GM12892 (cell line): ENCODE data around the gene DVL2.
"Not testable (repeated sequence)": the region's sequence is repeated elsewhere in the genome, so short reads cannot be mapped to it uniquely, and the experiment has no call there.

Experiments
- DNase-seq: peaks from one replicate; pipeline ENCODE4 v3.0.0; 2011; ENCODE audit not compliant: insufficient read length
- FAIRE-seq: peaks from 2 replicates; lab custom pipeline; 2011; peaks lifted over from hg19 to GRCh38; lab: Jason Lieb, UNC
- POLR2A ChIP-seq: IDR thresholded peaks from 2 replicates; pipeline ENCODE4 v1.6.1; 2011; ENCODE audit warnings: low read depth, low read length, control low read depth
- POLR2AphosphoS5 ChIP-seq: IDR thresholded peaks from 2 replicates; pipeline ENCODE4 v1.6.1; 2011; ENCODE audit warnings: low read depth, low read length, control low read depth
- TAF1 ChIP-seq: IDR thresholded peaks from 2 replicates; pipeline ENCODE4 v1.6.1; 2011; ENCODE audit warnings: low read depth, mild to moderate bottlenecking, control low read depth, low read length, borderline replicate concordance

The DVL2 gene

DNA sequence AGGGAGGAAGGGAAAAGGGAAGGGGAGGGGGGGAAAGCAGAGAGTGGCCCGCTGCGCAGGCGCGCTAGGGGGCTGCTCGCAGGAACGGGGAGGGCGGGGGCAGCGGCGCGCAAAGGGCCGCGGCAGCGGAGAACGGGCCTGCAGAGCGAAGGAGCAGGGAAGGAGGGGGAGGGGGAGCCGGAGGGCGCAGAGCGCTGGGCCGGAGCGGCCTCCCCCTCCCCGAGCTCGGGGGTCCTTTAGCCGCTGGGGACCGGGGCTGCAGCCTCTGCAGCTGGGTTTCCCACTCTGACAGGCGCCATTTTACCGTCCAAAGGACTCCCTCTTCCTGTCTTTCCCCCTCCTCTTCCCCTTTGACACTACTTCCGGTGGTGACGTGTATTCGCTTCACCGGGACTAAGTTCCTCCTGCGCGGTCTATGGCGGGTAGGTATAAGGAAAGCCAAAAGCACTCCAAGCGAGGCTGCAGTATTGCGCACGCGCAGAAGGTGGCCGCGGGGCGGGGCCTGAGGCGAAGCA lies 17.4 kb upstream of the DVL2 start, which contains the start of gene CTDNEP1:
CTDNEP1 (minus strand) TSS at position 74 of the 515 bp plus-strand sequence. CDS start 438 bp downstream, outside the sequence.
- TF ChIP-seq POLR2A (peak; percentile 69), POLR2AphosphoS5 (no peak), TAF1 (peak; percentile 86)
- FAIRE-seq, result peak; percentile 100
- DNase-seq, result peak; percentile 94

DNA sequence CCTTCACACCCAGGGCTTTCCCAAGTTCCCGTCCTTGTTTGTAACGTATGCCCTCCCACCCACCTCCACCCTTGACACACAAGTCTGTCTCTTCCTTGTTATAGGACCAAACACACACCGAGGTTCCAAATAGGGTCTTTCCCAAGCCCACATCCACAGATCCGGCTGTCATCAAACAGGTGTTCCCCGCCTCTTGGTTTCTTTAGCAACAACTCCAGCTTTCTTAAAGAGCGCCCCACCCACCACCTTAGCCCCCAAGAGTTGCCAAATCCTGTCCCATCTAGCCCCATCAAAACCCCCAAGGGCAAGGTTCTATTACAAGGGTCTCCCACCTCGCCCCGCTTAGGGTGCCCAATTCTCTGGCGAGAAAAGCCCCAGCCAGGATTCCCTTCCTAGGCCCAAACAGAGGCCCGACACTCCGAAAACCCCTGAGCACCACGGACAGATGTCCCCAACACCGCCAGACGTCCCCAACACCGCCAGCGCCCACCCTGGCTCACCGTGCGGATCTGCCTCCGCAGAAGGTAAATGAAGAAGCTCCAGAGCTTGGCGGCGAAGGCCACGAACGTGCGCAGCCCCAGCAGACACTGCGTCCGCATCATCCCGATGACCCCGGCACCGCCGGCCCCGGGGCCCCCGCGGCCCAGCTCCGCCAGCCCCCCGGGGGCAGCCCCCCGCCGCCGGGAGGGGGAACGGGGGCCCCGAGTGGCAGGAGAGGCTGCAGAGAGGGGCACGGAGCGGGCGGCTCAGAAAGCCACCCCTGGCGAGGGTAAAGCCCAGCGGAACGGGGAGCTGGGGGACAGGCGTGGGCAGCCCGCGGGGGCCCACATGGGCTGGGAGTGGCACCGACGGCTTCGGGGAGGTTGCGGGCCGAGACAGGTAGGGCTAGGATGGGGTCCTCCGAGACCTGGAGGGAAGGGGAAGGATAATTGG lies 16.6 kb upstream of the DVL2 start:
- no peak; the same call in 1 of the 2 replicates for TF ChIP-seq POLR2AphosphoS5
- TF ChIP-seq TAF1, result no peak
- peak; percentile 10; the same call in 1 of the 2 replicates for TF ChIP-seq POLR2A
- FAIRE-seq (peak; percentile 75), DNase-seq (no peak)

DNA sequence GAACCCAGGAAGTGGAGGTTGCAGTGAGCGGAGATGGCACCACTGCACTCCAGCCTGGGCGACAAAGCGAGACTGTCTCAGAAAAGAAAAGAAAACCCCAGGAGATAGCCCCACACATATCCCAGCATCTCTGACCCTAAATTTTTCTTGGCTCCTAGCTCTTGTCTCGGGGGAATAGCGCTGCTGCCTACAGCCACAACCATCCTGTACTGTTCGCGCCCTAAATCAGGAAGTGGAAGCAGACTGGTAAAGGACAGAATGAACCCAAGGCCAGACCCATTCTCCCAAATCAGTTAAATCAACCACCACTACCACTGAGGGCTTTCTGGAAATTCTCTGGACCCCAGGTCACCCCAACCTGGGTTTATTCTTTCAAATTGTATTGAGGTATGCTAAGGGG lies 15.5 kb upstream of the DVL2 start:
- DNase-seq (no peak), FAIRE-seq (no peak)
- TF ChIP-seq TAF1, result no peak
- no peak for TF ChIP-seq POLR2A
- no peak; the same call in 1 of the 2 replicates for TF ChIP-seq POLR2AphosphoS5

DNA sequence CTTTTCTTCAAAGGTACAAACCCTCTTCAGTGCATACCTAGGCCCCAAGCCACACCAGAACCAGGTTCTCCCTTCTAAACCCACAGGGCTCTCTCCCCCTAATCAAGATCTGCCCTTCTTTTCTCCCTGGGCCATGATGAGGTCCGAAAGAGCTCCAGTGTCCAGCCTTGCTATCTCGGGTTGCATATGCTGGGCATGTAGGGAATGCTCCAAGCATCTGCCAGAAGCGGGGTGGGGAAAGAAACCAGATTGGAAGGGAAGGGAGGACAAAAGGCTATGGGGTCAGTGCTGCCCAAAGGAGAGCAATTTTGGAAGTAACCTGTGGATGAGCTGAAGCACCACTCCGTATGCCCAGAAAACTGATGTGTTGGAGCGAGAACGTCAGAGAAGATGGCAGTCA lies 14.9 kb upstream of the DVL2 start:
- TF ChIP-seq POLR2AphosphoS5, result no peak
- TF ChIP-seq POLR2A, result no peak
- TF ChIP-seq TAF1, result no peak
- no peak for FAIRE-seq
- no peak for DNase-seq

DNA sequence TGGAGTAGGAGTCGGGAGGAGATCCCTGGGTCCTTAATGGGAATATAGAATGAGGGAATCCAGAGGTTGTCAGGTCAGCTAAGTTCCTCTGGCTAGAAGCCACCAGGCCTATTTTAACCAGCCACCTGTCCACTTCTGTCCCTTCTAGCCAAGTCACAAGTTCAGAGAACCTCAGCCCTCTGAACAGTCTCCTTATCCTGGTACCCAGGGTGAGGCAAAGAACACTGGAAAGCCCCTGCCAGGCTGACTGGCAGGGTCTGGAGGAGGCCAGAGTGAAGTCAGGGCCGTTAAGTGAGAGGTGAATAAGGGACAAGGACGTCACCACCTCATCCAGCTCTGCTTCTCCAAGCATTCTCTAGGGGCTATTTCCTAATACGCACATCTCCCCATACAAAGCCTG lies 14.5 kb upstream of the DVL2 start:
- no peak for DNase-seq
- TF ChIP-seq TAF1 (no peak), POLR2AphosphoS5 (no peak), POLR2A (no peak)
- FAIRE-seq, result no peak

DNA sequence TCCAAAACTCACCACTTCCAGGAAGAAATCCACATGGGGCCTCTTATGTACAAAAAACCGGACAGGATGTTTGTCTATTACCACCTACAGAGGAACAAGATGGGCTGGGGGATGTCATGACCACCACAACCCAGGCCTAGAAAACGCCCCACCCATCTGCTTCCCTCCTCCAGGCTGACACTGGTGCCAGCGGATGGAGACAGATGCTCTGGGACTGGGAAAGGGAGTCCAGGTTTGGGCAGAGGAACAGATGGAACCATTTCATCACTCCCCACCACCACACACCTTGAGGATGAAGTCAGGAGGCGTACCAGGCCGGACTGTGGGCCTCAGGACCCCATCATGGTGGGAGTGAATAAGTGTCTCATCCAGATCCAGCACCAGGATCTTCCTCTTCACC lies 12.5 kb upstream of the DVL2 start:
- DNase-seq (no peak), FAIRE-seq (no peak)
- no peak for TF ChIP-seq POLR2AphosphoS5
- no peak for TF ChIP-seq POLR2A
- no peak for TF ChIP-seq TAF1

DNA sequence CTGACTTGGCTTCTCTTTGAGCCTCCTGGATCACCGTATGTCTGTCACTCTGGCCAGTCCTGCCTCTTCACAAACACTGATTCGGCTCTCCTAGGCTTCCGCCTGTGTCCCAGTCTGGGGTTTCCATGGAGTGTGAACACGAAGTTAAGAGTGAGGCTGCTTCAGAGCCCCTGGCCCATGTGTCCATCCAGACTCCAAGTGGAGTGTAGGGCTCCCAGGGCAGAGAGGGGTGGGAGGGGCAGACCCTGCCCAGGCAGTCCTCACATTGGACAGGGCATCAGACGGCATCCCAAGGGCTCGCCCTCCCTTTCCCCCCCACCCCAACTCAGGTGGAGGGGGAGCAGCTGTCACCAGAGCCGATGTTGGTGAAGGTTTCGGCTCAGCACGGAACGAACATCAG lies 9.5 kb upstream of the DVL2 start:
- not testable (repeated sequence) for FAIRE-seq

DNA sequence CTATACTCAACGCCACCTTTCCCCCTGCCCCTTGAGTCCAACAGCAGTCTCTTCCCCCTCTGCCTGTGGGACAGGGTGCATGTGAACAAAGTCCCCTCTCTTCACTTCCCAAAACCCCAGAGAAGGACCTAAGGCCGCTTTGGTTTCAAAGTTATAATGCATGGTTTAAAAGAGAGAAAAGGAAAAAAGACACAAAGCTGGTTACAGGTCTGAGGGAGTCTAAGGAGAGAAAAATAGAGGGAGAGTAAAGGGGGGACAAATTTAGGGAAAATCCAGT lies 9.1 kb upstream of the DVL2 start:
- DNase-seq (no peak), FAIRE-seq (peak; percentile 17)
- TF ChIP-seq POLR2AphosphoS5, result no peak
- no peak for TF ChIP-seq TAF1
- TF ChIP-seq POLR2A, result no peak

More for the DNA sequence above, 9.5 kb upstream of the DVL2 start:
- not testable (repeated sequence) for DNase-seq

DNA sequence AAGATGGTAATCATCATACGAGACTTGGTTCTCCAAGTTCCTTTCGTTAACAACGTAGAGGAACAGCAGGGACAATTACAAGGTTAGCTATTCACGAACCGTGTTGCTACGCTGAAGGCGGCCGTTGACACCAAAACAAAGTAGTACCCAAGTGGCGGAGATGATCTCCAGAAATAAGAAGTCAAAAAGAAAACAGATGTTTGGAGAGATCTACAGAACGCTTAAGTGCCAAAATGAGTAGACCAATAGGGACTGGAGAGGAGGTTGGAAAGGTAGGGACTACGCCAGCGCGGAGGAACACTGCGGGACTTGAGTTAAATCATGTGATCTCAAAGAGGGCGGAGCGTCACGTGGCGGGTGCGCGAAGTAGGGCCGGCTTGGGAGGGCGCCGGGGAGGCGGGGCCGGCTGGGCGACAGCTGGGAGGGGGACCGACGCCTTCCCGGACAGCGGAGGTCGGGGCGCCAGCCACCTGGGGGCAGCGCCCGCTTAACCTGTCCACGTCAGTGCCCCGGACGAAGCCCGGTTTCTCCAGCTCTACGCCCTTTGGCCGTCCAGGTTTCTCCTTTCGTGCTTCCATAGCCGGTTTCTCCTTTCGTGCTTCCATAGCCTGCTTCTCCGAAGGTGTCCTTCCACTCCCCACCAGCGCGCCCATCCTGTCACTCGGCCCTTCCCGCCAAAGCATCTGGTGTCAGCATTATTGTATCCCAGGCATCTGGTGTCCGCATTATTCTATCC lies 8.6 kb upstream of the DVL2 start:
- FAIRE-seq (peak; percentile 99), DNase-seq (peak; percentile 96)
- TF ChIP-seq POLR2AphosphoS5, result peak; percentile 77; the same call in 1 of the 2 replicates
- peak; percentile 77 for TF ChIP-seq POLR2A
- no peak for TF ChIP-seq TAF1

DNA sequence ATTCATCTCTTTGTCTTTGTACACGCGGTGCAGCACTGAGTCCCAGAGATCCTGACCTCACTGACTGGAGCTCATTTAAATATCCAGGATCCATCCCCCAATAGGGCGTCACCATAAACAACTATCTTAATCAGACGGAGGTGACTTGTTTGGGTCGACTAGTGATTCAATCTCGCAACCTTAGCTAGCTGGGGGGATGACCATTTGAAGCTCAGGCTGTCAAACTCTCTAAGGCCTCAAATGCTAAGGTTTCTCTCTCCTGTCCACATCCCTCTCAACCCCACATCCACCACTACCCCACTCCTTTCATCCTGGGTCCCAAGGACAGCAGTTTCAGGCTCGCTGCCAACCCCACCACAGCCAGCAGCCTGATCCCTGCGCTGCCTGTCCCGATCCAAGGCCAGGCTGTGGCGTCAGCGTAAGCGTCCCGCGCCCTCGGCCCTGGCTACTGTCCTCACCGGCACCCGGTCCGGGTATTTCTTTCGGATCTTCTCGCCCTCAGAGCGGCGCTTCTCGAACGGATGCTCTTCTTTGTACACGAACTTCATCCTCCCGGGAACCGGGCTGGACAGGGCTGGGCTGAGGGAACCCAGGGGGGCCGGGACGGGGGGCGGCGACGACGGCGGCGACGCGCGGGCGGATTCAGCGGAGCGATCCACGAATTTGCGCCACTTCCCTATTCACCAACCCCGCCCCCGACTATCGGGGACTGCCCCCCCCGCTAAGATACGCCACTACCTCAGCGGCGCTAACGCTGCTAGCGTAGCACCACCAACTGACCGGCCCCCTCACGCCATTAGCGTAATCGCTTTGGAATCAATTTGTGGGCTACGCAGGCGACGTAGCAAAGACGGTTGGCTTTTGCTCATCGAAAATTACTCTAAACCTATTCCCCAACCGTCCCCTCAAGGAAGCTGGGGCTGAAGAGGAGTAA lies 7.7 kb upstream of the DVL2 start, which contains the start of gene GABARAP:
GABARAP (minus strand) TSS at position 667 of the 934 bp plus-strand sequence; CDS start at position 548, 119 bp downstream.
- peak; percentile 61 for DNase-seq
- no peak for FAIRE-seq
- TF ChIP-seq TAF1, result no peak
- TF ChIP-seq POLR2AphosphoS5, result no peak
- no peak for TF ChIP-seq POLR2A

DNA sequence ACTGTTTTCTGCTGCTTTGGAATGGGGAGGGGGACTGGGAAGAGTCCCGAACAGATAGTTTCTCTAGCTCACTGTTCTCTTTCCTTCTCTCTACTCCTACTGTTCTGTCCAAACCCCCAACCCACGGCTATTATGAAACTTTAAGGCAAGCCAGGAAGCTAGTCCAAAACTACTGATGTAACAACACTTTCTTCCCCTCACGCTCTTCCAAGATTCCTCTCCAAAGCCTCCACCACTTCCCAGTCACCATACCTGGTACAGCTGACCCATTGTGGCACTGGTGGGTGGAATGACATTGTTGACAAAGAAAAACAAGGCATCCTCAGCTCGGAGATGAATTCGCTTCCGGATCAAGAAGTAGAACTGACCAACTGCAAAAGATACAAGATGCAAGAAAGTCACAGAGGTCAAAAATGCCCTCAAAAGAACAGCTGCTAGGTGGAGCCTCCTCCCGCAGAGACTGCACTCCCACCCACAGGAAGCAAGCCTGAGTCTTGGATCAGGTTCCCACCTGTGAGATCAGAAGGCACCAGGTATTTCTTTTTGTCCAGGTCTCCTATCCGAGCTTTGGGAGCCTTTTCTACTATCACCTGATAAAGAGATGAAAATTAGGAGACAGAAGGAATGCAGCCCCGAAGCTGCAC lies 6.9 kb upstream of the DVL2 start:
- no peak for DNase-seq
- TF ChIP-seq POLR2A (no peak), TAF1 (no peak), POLR2AphosphoS5 (no peak)
- peak; percentile 79 for FAIRE-seq
